ENCODE results near the gene KLHL36.

- TF ChIP-seq POLR2A (IDR thresholded peaks at IDR 0.05) (no peak), CTCF (IDR thresholded peaks at IDR 0.05 in 8 of 11, conservative IDR thresholded peaks at IDR 0.05 in 3 of 11) (no peak), POLR2AphosphoS5 (IDR thresholded peaks at IDR 0.05) (no peak)
Measured at GRCh38 chr16:84710686-84711085, 62.4 kb downstream of the KLHL36 start.

Data from spleen (tissue), 7 donors.